SK-N-SH treated with all-trans-retinoic acid at 6 μM for 48 hours (cell line): ENCODE data around the gene PRPF40B.

Experiments
- ATAC-seq: fragments of 200-7000 bp; cut with Tn5 transposase; 3 replicates; pipeline ENCODE4 v1.9.1; 2020; ENCODE audit warnings: mild to moderate bottlenecking, moderate library complexity
- BACH2 ChIP-seq: fragments of 250-450 bp; sonication (Bioruptor Pico); IDR thresholded peaks from 2 replicates; pipeline ENCODE4 v1.9.0; 2021; ENCODE audit warnings: mild to moderate bottlenecking, borderline replicate concordance
- CSDC2 ChIP-seq: fragments of 250-450 bp; sonication (Bioruptor Pico); IDR thresholded peaks from 2 replicates; pipeline ENCODE4 v1.5.0; 2020; ENCODE audit warnings: mild to moderate bottlenecking, moderate library complexity
- ESRRG ChIP-seq: fragments of 250-450 bp; sonication (Bioruptor Pico); IDR thresholded peaks from 2 replicates; pipeline ENCODE4 v1.6.1; 2021; ENCODE audit warnings: mild to moderate bottlenecking
- GLIS3 ChIP-seq: fragments of 250-450 bp; sonication (Bioruptor Pico); IDR thresholded peaks from 2 replicates; pipeline ENCODE4 v1.5.0; 2020; ENCODE audit warnings: mild to moderate bottlenecking, moderate library complexity
- ISL1 ChIP-seq: fragments of 250-450 bp; sonication (Bioruptor Pico); IDR thresholded peaks from 2 replicates; pipeline ENCODE4 v2.1.2; 2022; ENCODE audit warnings: mild to moderate bottlenecking, moderate library complexity
- OSR1 ChIP-seq: fragments of 250-450 bp; sonication (Bioruptor Pico); IDR thresholded peaks from 2 replicates; pipeline ENCODE4 v1.8.0; 2022; ENCODE audit warnings: moderate library complexity, mild to moderate bottlenecking, inconsistent platforms
- PPARA ChIP-seq: fragments of 250-450 bp; sonication (Bioruptor Pico); IDR thresholded peaks from 2 replicates; pipeline ENCODE4 v1.5.0; 2020; ENCODE audit warnings: mild to moderate bottlenecking, borderline replicate concordance
- SNAI2 ChIP-seq: fragments of 250-450 bp; sonication (Bioruptor Pico); IDR thresholded peaks from 2 replicates; pipeline ENCODE4 v1.5.0; 2020; ENCODE audit warnings: mild to moderate bottlenecking, moderate library complexity
- TCF4 ChIP-seq: fragments of 250-450 bp; sonication (Bioruptor Pico); IDR thresholded peaks from 2 replicates; pipeline ENCODE4 v1.8.0; 2021; ENCODE audit warnings: mild to moderate bottlenecking, moderate library complexity, borderline replicate concordance
- ZC3H10 ChIP-seq: fragments of 250-450 bp; sonication (Bioruptor Pico); IDR thresholded peaks from 2 replicates; pipeline ENCODE4 v1.5.1; 2021; ENCODE audit warnings: mild to moderate bottlenecking, moderate library complexity
- ZFP3 ChIP-seq: fragments of 250-450 bp; sonication (Bioruptor Pico); IDR thresholded peaks from 2 replicates; pipeline ENCODE4 v1.5.0; 2020; ENCODE audit warnings: mild to moderate bottlenecking, moderate library complexity
- ZFP30 ChIP-seq: fragments of 450-650 bp; formaldehyde crosslinking; IDR thresholded peaks from 2 replicates; pipeline ENCODE4 v1.5.0; 2022; ENCODE audit warnings: mild to moderate bottlenecking, moderate library complexity
- ZNF565 ChIP-seq: fragments of 450-650 bp; formaldehyde crosslinking; conservative IDR thresholded peaks from 2 replicates; pipeline ENCODE4 v1.5.0; 2020; ENCODE audit warnings: low read depth, mild to moderate bottlenecking, moderate library complexity
- ZNF70 ChIP-seq: fragments of 450-650 bp; formaldehyde crosslinking; IDR thresholded peaks from 2 replicates; pipeline ENCODE4 v1.5.0; 2020; ENCODE audit warnings: mild to moderate bottlenecking, moderate library complexity
- ZNF8 ChIP-seq: fragments of 450-650 bp; formaldehyde crosslinking; IDR thresholded peaks from 2 replicates; pipeline ENCODE4 v1.5.0; 2020; ENCODE audit warnings: mild to moderate bottlenecking, moderate library complexity
- TF ChIP-seq, protein P1 (sequence below): fragments of 250-450 bp; sonication (Bioruptor Pico); IDR thresholded peaks from 2 replicates; pipeline ENCODE4 v1.5.1; 2021; ENCODE audit warnings: mild to moderate bottlenecking, moderate library complexity
- TF ChIP-seq, protein P2 (sequence below): fragments of 250-450 bp; sonication (Bioruptor Pico); IDR thresholded peaks from 2 replicates; pipeline ENCODE4 v1.8.0; 2021; ENCODE audit warnings: low read depth, mild to moderate bottlenecking, moderate library complexity, borderline replicate concordance
- TF ChIP-seq, protein P3 (sequence below): fragments of 250-450 bp; sonication (Bioruptor Pico); IDR thresholded peaks from 2 replicates; pipeline ENCODE4 v1.8.0; 2020; ENCODE audit warnings: mild to moderate bottlenecking, moderate library complexity, borderline replicate concordance
- TF ChIP-seq, protein P4 (sequence below): fragments of 250-450 bp; sonication (Bioruptor Pico); IDR thresholded peaks from 2 replicates; pipeline ENCODE4 v1.5.0; 2020; ENCODE audit warnings: mild to moderate bottlenecking, moderate library complexity

The PRPF40B gene

DNA sequence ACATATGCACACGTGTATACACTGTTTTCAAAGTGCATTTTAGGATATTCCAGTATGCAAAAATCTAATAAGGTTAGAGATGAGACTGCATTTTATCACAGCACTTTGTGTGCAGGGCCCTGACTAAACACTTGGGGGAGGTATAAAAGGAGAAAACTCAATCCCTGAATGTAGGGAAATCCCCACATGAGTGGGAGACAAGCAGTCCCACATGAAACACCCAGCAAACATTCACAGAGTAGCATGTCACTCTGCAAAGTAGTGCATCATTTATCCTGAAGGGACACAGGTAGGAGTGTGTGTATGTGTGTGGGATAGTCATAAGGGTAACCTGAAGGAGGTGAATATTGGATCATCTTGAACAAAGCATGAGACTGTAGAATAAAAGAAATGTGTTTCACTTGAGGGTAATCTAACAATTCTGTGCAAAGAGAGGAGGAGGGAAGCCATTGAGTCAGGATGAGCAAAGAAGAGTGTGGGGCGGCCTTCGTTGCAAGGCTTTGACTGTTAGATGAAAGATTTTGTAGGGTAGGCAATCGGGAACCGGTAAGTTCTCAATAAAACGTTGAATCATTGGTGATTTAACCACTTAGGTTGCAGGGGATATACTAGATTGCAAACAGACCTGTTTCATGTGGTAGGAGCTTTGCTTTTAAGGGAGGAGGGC is 2.9 kb downstream of the PRPF40B start:
- TF ChIP-seq ZNF565 (CRISPR knock-in tag), result no peak
- no peak for TF ChIP-seq OSR1 (CRISPR knock-in tag)
- no peak for TF ChIP-seq TCF4
- TF ChIP-seq GLIS3 (CRISPR knock-in tag), result no peak
- TF ChIP-seq ZNF8 (CRISPR knock-in tag), result no peak
- TF ChIP-seq, protein P1, sequence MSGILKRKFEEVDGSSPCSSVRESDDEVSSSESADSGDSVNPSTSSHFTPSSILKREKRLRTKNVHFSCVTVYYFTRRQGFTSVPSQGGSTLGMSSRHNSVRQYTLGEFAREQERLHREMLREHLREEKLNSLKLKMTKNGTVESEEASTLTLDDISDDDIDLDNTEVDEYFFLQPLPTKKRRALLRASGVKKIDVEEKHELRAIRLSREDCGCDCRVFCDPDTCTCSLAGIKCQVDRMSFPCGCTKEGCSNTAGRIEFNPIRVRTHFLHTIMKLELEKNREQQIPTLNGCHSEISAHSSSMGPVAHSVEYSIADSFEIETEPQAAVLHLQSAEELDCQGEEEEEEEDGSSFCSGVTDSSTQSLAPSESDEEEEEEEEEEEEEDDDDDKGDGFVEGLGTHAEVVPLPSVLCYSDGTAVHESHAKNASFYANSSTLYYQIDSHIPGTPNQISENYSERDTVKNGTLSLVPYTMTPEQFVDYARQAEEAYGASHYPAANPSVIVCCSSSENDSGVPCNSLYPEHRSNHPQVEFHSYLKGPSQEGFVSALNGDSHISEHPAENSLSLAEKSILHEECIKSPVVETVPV (CRISPR knock-in tag), result no peak
- TF ChIP-seq ZFP30, result no peak
- TF ChIP-seq BACH2 (CRISPR knock-in tag), result no peak
- TF ChIP-seq ZNF70, result no peak
- TF ChIP-seq, protein P2, sequence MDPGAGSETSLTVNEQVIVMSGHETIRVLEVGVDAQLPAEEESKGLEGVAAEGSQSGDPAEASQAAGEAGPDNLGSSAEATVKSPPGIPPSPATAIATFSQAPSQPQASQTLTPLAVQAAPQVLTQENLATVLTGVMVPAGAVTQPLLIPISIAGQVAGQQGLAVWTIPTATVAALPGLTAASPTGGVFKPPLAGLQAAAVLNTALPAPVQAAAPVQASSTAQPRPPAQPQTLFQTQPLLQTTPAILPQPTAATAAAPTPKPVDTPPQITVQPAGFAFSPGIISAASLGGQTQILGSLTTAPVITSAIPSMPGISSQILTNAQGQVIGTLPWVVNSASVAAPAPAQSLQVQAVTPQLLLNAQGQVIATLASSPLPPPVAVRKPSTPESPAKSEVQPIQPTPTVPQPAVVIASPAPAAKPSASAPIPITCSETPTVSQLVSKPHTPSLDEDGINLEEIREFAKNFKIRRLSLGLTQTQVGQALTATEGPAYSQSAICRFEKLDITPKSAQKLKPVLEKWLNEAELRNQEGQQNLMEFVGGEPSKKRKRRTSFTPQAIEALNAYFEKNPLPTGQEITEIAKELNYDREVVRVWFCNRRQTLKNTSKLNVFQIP (CRISPR knock-in tag), result no peak
- no peak for ATAC-seq

DNA sequence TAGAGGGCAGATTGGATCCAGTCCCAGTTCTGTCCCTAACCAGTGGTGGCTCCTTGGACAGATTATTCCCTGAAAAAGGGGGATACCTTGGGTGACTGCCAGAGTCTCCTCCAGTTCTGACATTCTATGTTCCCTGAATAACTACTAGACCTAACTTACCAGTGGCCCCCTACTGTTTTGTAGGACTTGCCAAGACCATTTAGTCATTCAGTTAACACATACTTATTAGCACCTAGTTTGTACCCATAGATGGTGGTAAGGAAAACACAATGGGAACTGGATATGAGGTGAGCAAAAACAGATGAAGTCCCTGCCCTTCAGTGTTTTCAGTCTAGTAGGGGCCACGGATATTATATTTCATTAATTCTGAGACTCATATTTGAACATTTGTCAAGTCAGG is 3.5 kb downstream of the PRPF40B start:
- ATAC-seq, result no peak
- TF ChIP-seq, protein P2 (CRISPR knock-in tag), result no peak
- TF ChIP-seq ISL1 (CRISPR knock-in tag), result no peak
- TF ChIP-seq CSDC2 (CRISPR knock-in tag), result no peak
- TF ChIP-seq, protein P3, sequence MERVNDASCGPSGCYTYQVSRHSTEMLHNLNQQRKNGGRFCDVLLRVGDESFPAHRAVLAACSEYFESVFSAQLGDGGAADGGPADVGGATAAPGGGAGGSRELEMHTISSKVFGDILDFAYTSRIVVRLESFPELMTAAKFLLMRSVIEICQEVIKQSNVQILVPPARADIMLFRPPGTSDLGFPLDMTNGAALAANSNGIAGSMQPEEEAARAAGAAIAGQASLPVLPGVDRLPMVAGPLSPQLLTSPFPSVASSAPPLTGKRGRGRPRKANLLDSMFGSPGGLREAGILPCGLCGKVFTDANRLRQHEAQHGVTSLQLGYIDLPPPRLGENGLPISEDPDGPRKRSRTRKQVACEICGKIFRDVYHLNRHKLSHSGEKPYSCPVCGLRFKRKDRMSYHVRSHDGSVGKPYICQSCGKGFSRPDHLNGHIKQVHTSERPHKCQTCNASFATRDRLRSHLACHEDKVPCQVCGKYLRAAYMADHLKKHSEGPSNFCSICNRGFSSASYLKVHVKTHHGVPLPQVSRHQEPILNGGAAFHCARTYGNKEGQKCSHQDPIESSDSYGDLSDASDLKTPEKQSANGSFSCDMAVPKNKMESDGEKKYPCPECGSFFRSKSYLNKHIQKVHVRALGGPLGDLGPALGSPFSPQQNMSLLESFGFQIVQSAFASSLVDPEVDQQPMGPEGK (CRISPR knock-in tag), result no peak
- no peak for TF ChIP-seq ZNF565 (CRISPR knock-in tag)
- TF ChIP-seq ZC3H10, result no peak
- TF ChIP-seq SNAI2 (CRISPR knock-in tag), result no peak
- TF ChIP-seq, protein P4, sequence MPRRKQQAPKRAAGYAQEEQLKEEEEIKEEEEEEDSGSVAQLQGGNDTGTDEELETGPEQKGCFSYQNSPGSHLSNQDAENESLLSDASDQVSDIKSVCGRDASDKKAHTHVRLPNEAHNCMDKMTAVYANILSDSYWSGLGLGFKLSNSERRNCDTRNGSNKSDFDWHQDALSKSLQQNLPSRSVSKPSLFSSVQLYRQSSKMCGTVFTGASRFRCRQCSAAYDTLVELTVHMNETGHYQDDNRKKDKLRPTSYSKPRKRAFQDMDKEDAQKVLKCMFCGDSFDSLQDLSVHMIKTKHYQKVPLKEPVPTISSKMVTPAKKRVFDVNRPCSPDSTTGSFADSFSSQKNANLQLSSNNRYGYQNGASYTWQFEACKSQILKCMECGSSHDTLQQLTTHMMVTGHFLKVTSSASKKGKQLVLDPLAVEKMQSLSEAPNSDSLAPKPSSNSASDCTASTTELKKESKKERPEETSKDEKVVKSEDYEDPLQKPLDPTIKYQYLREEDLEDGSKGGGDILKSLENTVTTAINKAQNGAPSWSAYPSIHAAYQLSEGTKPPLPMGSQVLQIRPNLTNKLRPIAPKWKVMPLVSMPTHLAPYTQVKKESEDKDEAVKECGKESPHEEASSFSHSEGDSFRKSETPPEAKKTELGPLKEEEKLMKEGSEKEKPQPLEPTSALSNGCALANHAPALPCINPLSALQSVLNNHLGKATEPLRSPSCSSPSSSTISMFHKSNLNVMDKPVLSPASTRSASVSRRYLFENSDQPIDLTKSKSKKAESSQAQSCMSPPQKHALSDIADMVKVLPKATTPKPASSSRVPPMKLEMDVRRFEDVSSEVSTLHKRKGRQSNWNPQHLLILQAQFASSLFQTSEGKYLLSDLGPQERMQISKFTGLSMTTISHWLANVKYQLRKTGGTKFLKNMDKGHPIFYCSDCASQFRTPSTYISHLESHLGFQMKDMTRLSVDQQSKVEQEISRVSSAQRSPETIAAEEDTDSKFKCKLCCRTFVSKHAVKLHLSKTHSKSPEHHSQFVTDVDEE (CRISPR knock-in tag), result no peak
- no peak for TF ChIP-seq ESRRG
- TF ChIP-seq, protein P1 (CRISPR knock-in tag), result no peak
- no peak for TF ChIP-seq ZNF8 (CRISPR knock-in tag)

DNA sequence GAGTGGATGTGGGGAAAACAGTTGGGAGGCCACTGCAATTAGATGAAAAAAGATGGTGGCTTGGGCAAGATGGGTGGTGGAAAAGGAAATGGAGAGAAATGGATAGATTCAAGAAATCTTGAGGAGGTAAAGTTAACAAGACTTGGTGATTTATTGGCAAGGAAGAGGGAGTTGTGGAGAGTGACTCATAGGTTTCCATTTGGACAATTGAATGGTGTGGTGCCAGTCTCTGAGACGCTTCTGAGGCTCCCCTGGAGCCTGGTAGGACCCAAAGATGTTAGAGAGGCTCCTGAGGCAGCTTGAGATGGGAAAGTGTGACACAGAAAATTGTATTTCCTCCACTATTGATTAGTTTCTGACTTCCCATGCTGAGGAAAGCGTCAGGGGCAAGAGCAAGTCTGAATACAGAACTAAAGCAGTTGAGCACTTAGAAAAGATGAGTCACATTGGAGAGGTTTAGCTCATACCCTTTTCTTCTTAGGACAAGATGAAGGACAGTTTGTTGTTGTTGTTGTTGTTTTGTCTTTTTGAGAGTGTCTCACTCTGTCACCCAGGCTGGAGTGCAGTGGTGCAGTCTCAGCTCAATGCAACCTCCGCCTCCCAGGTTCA is 4.5 kb downstream of the PRPF40B start:
- peak; percentile 22; the same call in 1 of the 3 replicates for ATAC-seq
- TF ChIP-seq ISL1 (CRISPR knock-in tag), result no peak
- no peak for TF ChIP-seq SNAI2 (CRISPR knock-in tag)
- TF ChIP-seq ZNF565 (CRISPR knock-in tag), result no peak
- no peak for TF ChIP-seq CSDC2 (CRISPR knock-in tag)
- no peak for TF ChIP-seq PPARA (CRISPR knock-in tag)
- no peak for TF ChIP-seq BACH2 (CRISPR knock-in tag)
- no peak for TF ChIP-seq ZC3H10
- TF ChIP-seq ZFP30, result no peak
- TF ChIP-seq, protein P2 (CRISPR knock-in tag), result no peak
- TF ChIP-seq, protein P3 (CRISPR knock-in tag), result no peak
- TF ChIP-seq ZFP3 (CRISPR knock-in tag), result no peak
- TF ChIP-seq ZNF8 (CRISPR knock-in tag), result no peak
